Progenitor cell of endocrine pancreas (in vitro differentiated cells): ENCODE measurements around the gene CALHM2. TPM values are rescaled to one million over a fixed set of nuclear protein-coding genes. Genes with fewer than 3 reads are reported as not detected.
"Not testable (repeated sequence)": the region's sequence is repeated elsewhere in the genome, so short reads cannot be mapped to it uniquely, and the experiment has no call there.

Experiments
- DNase-seq: peaks from one replicate; pipeline ENCODE4 v3.0.0; 2021; ENCODE audit warnings: low spot score; ENCODE audit not compliant: unreplicated experiment
- H3K27ac Mint-ChIP-seq: 2 replicates; pipeline ENCODE4 v1.8.0; 2021; ENCODE audit warnings: mild to moderate bottlenecking, moderate library complexity, mixed read lengths
- H3K27me3 Mint-ChIP-seq: 2 replicates; pipeline ENCODE4 v1.8.0; 2021; ENCODE audit warnings: mixed read lengths
- H3K36me3 Mint-ChIP-seq: 2 replicates; pipeline ENCODE4 v1.8.0; 2022; ENCODE audit warnings: mixed read lengths; ENCODE audit not compliant: insufficient read depth
- H3K4me1 Mint-ChIP-seq: 2 replicates; pipeline ENCODE4 v1.8.0; 2021; ENCODE audit warnings: low read depth, mixed read lengths
- H3K4me3 Mint-ChIP-seq: 2 replicates; pipeline ENCODE4 v1.8.0; 2021; ENCODE audit warnings: low read depth, mild to moderate bottlenecking, moderate library complexity, mixed read lengths
- H3K9me3 Mint-ChIP-seq: 2 replicates; pipeline ENCODE4 v1.8.0; 2021; ENCODE audit warnings: low read depth, mixed read lengths
- total RNA-seq: library from RNA; stranded (reverse); gene quantifications from 2 replicates; pipeline ENCODE4 v1.2.1, GENCODE V29; 2021
- TF ChIP-seq, protein P1 (sequence below): fragments of 200-600 bp; sonication (generic); IDR thresholded peaks from one replicate; pipeline ENCODE4 v1.5.0; 2021; ENCODE audit warnings: antibody characterized with exemption, mild to moderate bottlenecking; ENCODE audit not compliant: unreplicated experiment

Gene CALHM2
- total RNA-seq, 1 donor from 2014 or later = 0.69 TPM

DNA sequence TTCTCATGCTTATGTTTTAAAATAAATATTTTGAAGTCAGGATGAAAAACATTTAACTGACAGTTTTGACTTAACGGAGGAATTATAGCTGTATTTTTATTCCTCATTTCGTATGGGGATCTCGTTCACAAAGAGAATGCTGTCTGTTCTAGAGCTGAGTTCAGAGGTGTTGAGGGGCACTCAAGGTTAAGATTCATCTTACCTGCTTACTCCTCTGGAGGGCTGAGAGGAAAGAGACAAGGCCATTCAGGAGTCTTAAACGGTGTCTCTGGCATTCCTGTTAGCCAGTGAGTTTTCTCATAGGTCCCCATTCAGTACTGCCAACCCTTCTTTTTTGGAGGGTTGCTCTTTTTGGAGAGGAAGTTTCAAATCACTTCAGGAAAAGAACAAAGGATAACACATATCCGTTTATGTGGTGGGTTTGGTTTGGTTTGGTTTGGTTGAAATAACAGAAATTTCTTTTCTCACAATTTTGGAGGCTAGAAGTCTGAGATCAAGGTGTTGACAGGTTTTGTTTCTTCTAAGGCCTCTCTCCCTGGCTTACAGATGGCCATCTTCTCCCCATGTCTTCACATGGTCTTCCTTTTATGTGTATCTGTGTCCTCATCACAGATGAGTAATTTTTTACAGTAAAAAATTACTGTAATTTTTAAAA lies 23.1 kb downstream of the CALHM2 start:
- Mint-ChIP-seq H3K36me3 (peaks cover 29% of the 10 kb centered on the region), H3K27me3 (no peaks in the 10 kb centered on the region), H3K4me1 (peaks cover 5% of the 10 kb centered on the region), H3K9me3 (no peaks in the 10 kb centered on the region), H3K4me3 (no peak overlapping the region), H3K27ac (no peak overlapping the region)
- no peak for DNase-seq
- TF ChIP-seq, protein P1, sequence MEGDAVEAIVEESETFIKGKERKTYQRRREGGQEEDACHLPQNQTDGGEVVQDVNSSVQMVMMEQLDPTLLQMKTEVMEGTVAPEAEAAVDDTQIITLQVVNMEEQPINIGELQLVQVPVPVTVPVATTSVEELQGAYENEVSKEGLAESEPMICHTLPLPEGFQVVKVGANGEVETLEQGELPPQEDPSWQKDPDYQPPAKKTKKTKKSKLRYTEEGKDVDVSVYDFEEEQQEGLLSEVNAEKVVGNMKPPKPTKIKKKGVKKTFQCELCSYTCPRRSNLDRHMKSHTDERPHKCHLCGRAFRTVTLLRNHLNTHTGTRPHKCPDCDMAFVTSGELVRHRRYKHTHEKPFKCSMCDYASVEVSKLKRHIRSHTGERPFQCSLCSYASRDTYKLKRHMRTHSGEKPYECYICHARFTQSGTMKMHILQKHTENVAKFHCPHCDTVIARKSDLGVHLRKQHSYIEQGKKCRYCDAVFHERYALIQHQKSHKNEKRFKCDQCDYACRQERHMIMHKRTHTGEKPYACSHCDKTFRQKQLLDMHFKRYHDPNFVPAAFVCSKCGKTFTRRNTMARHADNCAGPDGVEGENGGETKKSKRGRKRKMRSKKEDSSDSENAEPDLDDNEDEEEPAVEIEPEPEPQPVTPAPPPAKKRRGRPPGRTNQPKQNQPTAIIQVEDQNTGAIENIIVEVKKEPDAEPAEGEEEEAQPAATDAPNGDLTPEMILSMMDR = no peak

DNA sequence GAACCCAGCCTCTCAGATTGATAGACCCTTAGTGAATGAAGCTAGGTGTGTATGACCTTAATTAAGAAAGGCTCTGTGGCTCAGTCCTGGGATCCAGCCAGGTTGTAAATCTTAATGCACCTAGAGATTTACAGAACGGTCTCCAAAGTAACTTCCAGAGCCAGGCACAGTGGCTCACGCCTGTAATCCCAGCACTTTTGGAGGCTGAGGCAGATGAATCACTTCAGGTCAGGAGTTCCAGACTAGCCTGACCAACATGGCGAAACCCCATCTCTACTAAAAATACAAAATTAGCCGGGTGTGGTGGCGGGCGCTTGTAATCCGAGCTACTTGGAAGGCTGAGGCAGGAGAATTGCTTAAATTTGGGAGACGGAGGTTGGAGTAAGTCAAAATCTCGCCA lies 24.3 kb downstream of the CALHM2 start:
- TF ChIP-seq, protein P1 = no peak
- no peak overlapping the region for H3K4me3 Mint-ChIP-seq
- peaks cover 5% of the 10 kb centered on the region for H3K4me1 Mint-ChIP-seq
- no peak overlapping the region for H3K27ac Mint-ChIP-seq
- H3K36me3 Mint-ChIP-seq = peaks cover 32% of the 10 kb centered on the region
- no peaks in the 10 kb centered on the region for H3K27me3 Mint-ChIP-seq
- no peaks in the 10 kb centered on the region for H3K9me3 Mint-ChIP-seq
- no peak for DNase-seq

GRCh38 chr10:103423748-103424147 lies 28.4 kb downstream of the CALHM2 start:
- Mint-ChIP-seq H3K27me3 (no peaks in the 10 kb centered on the region), H3K27ac (no peak overlapping the region), H3K9me3 (no peaks in the 10 kb centered on the region), H3K4me3 (no peak overlapping the region), H3K36me3 (peaks cover 32% of the 10 kb centered on the region), H3K4me1 (no peaks in the 10 kb centered on the region)
- TF ChIP-seq, protein P1 = no peak
- no peak for DNase-seq

- TF ChIP-seq, protein P1 = no peak
- peaks cover 43% of the 10 kb centered on the region for H3K36me3 Mint-ChIP-seq
- no peaks in the 10 kb centered on the region for H3K9me3 Mint-ChIP-seq
- no peak for DNase-seq
- H3K4me1 Mint-ChIP-seq = no peaks in the 10 kb centered on the region
- no peak overlapping the region for H3K4me3 Mint-ChIP-seq
- no peak overlapping the region for H3K27ac Mint-ChIP-seq
- H3K27me3 Mint-ChIP-seq = no peaks in the 10 kb centered on the region
These were observed 33.1 kb downstream of the CALHM2 start for GRCh38 chr10:103419101-103419500.

GRCh38 chr10:103417601-103418000 lies 34.6 kb downstream of the CALHM2 start:
- Mint-ChIP-seq H3K9me3 (no peaks in the 10 kb centered on the region), H3K4me1 (no peaks in the 10 kb centered on the region), H3K4me3 (no peak overlapping the region), H3K36me3 (peaks cover 39% of the 10 kb centered on the region), H3K27me3 (no peaks in the 10 kb centered on the region), H3K27ac (no peak overlapping the region)
- TF ChIP-seq, protein P1 = no peak
- DNase-seq = no peak

DNA sequence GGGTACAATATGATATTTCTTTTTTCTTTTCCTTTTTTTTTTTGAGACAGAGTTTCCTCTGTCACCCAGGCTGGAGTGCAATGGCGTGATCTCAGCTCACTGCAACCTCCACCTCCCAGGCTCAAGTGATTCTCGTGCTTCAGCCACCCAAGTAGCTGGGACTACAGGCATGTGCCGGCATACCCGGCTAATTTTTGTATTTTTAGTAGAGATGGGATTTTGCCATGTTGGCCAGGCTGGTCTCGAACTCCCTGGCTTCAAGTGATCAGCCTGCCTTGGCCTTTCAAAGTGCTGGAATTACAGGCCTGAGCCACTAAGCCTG lies 35.1 kb downstream of the CALHM2 start:
- H3K36me3 Mint-ChIP-seq = peaks cover 34% of the 10 kb centered on the region
- not testable (repeated sequence) for H3K4me3 Mint-ChIP-seq, H3K9me3 Mint-ChIP-seq, H3K27me3 Mint-ChIP-seq, DNase-seq, H3K4me1 Mint-ChIP-seq, H3K27ac Mint-ChIP-seq
